ENCODE results near the gene GAPDHS.

GAPDHS gene

DNA sequence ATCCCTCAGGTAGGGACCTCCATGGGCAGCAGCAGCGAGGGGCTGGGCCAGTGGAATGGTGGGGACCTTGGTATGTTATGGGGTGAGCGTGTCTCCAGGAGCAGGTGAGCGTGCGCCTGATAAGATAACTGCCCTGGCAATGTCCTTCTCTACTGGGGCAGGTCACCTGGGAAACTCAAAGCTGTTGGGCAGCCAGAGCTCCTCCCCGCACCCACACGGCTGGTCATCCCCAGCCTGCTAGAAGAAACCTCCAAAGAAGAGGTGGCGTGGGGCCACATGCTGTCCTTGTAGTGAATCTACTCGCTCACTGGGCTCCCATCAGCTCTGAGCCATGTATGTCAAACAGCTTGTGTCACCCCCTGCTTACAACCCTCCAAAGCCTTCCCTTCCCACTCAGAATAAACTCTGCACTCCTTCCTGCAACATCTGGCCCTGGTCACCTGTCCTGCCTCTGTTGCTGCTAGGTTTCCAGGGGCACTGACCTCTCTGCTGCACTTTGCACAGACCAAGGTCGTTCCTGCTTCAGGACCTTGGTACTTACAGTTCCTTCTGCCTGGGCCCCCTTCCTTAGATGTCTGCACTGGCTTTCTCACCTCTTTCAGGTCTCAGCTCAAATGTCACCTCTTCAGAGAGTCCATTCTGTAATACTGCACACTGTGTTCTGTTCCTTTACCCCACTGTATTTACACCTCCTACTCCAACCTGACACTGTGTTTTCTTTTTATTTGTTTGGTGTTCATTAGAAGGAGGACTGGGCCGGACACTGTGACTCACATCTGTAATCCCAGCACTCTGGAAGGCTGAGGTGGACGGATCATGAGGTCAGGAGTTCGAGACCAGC is 32.0 kb downstream of the GAPDHS start:
- Mint-ChIP-seq H3K36me3 (no peaks in the 10 kb centered on the region), H3K27me3 (peaks cover 21% of the 10 kb centered on the region), H3K4me3 (no peak overlapping the region)

DNA sequence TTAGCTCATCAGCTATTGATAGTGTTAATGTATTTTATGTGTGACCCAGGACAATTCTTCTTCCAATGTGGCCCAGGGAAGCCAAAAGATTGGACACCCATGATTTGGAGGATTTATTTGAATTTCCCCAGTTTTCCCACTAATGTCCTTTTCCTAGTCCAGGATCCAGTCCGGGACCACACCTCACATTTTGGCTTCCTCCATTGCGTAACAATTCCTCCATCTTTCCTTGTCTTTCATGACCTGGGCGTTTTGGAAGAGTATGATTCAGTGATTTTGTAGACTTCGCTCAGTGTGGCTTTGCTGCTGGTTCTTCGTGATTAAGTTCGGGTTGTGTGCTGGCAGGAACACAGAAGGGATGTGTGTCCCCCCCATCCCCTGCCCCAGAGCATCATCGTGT is 33.5 kb downstream of the GAPDHS start:
- no peak overlapping the region for H3K27ac Mint-ChIP-seq
- H3K27me3 Mint-ChIP-seq: peaks cover 19% of the 10 kb centered on the region

More for the DNA sequence above, 32.0 kb downstream of the GAPDHS start:
- Mint-ChIP-seq H3K27ac (no peak overlapping the region), H3K4me1 (ENCODE audit: low read depth) (no peaks in the 10 kb centered on the region), H3K9me3 (ENCODE audit: low read depth) (no peaks in the 10 kb centered on the region)

DNA sequence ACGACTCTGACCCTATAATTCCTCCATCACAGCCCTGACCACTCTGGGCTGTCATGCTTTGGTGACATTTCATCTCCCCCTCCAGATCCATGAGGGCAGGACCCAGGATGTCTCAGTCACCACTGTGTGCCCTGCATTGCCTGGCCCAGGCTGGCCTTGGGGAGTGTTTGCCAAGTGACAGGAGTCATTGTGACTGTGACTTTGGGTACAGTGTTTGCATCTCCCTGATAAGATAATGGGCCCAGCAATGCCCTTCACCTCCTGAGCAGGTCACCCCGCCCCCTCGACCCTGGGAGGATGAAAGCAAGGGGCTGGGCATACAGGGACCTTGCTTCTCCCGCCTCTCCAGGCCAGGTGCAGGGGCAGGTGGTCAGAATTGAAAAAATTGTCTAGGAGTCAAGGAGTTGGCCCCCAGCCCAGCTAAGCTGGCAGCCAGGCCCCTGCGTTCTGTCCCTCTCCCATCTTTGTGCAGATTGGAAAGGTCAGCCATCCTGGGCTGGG is 36.1 kb downstream of the GAPDHS start:
- Mint-ChIP-seq H3K4me1 (ENCODE audit: low read depth) (no peaks in the 10 kb centered on the region), H3K27me3 (peaks cover 13% of the 10 kb centered on the region), H3K27ac (no peak overlapping the region), H3K36me3 (no peaks in the 10 kb centered on the region), H3K4me3 (no peak overlapping the region), H3K9me3 (ENCODE audit: low read depth) (peaks cover under 1% of the 10 kb centered on the region)

More for the DNA sequence above, 33.5 kb downstream of the GAPDHS start:
- H3K9me3 Mint-ChIP-seq (ENCODE audit: low read depth): no peaks in the 10 kb centered on the region
- H3K36me3 Mint-ChIP-seq: no peaks in the 10 kb centered on the region
- no peaks in the 10 kb centered on the region for H3K4me1 Mint-ChIP-seq (ENCODE audit: low read depth)
- H3K4me3 Mint-ChIP-seq: no peak overlapping the region

DNA sequence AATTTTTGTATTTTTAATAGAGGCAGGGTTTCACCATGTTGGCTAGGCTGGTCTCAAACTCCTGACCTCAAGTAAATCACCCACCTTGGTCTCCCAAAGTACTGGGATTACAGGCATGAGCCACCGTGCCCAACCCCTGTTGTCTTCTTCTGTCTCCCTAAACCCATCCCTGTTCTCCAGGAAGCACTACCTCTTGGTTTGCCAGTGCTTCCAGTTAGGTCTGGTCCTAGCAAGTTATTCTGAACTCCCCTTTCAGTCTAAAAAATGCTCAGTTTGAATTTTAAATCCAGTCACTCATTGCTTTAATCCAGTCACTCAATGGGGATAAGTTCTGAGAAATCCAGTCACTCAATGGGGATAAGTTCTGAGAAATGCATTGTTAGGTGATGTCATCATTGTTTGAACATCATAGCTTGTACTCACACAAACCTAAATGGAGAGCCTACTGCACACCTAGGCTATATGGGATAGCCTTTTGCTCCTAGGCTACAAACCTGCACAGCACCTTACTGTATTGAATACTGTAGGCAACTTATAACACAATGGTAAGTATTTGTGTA is 38.2 kb downstream of the GAPDHS start:
- Mint-ChIP-seq H3K9me3 (ENCODE audit: low read depth) (peaks cover 20% of the 10 kb centered on the region), H3K27me3 (peaks cover 10% of the 10 kb centered on the region), H3K4me1 (ENCODE audit: low read depth) (no peaks in the 10 kb centered on the region), H3K36me3 (peaks cover 14% of the 10 kb centered on the region), H3K27ac (no peak overlapping the region), H3K4me3 (no peak overlapping the region)

DNA sequence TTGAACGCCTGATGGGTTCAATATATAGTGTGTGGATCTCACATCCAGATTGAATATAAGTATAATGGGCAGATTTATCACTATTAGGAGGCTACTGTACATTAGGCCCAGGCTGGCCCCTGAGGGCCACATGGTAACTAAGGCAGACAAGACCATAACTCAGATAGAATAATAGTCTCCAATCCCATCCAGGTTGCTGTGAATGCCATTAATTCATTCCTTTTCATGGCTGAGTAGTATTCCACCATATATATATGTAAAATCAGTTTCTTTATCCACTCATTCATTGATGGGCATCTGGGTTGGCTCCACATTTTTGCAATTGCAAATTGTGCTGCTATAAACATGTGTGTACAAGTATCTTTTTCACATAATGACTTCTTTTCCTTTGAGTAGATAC is 44.7 kb downstream of the GAPDHS start:
- H3K4me3 Mint-ChIP-seq: no peak overlapping the region
- H3K9me3 Mint-ChIP-seq (ENCODE audit: low read depth): peaks cover 26% of the 10 kb centered on the region
- peaks cover 24% of the 10 kb centered on the region for H3K36me3 Mint-ChIP-seq
- H3K4me1 Mint-ChIP-seq (ENCODE audit: low read depth): no peaks in the 10 kb centered on the region
- H3K27me3 Mint-ChIP-seq: peaks cover 10% of the 10 kb centered on the region
- H3K27ac Mint-ChIP-seq: no peak overlapping the region

DNA sequence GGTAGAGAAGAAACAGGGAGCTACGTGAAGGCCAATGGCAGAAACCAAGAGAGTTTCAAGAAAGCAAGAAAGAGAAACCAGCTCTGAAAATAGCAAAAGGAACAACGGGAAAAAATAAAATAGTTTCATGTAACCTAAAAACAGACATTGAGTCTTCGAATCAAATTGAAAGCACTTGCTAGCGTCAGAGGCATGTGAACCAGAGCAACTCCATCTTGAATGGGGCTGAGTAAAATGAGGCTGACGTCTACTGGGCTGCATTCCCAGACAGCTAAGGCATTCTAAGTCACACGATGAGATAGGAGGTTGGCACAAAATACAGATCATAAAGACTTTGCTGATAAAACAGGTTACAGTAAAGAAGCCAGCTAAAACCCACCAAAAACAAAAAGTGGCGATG is 45.5 kb downstream of the GAPDHS start:
- Mint-ChIP-seq H3K27me3 (peaks cover 12% of the 10 kb centered on the region), H3K4me1 (ENCODE audit: low read depth) (no peaks in the 10 kb centered on the region), H3K9me3 (ENCODE audit: low read depth) (peaks cover 26% of the 10 kb centered on the region), H3K36me3 (peaks cover 24% of the 10 kb centered on the region), H3K27ac (no peak overlapping the region), H3K4me3 (no peak overlapping the region)

DNA sequence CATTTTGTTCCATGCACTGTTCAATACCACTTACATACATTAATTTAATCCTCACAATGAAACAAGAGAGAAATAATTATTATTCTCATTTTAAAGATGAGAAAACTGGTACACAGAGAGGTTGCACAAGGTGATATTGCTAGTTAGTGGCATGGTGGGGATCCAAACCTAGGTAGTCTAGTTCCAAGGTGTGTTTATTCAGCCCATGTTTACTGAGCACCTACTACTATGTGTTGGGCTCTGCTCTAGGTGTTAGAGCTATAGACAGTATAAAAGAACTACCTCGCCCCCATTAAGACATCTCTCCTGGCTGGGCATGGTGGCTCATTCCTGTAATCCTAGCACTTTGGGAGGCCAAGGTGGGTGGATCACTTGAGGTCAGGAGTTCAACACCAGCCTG is 49.5 kb downstream of the GAPDHS start:
- Mint-ChIP-seq H3K4me1 (ENCODE audit: low read depth) (no peaks in the 10 kb centered on the region), H3K9me3 (ENCODE audit: low read depth) (no peaks in the 10 kb centered on the region), H3K27ac (no peak overlapping the region), H3K27me3 (peaks cover 19% of the 10 kb centered on the region), H3K4me3 (no peak overlapping the region), H3K36me3 (peaks cover 2% of the 10 kb centered on the region)

DNA sequence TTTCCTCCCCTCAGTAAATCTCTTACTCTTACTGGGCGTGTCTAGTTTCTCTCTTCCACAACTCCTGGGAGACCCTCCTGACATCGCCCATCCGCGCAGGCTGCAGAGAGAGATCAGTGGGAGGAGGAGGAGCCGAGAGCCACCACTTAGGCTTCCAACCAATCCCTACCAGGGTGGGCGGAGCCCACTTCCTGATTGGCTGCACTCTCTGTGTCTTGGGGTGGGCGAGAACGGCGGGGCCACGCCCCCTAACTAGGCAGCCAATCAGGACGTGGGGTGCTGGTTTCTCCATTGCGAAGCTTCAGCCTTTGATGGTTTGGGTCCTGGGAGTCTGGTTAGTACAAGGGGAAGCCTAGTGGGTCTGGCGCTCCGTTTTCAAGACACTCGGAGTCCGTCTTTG is 52.6 kb downstream of the GAPDHS start, which contains the start of gene PMIS2:
Gene PMIS2, plus strand, starts transcription at position 326 of the 400 bp plus-strand sequence. CDS start 87 bp downstream, outside the sequence.
- no peak within 1 kb of the TSS for H3K27ac Mint-ChIP-seq
- H3K27me3 Mint-ChIP-seq: peaks cover 14% of the 10 kb centered on the region
- no peaks in the 10 kb centered on the region for H3K36me3 Mint-ChIP-seq
- no peaks in the 10 kb centered on the region for H3K4me1 Mint-ChIP-seq (ENCODE audit: low read depth)
- no peak within 1 kb of the TSS for H3K4me3 Mint-ChIP-seq
- H3K9me3 Mint-ChIP-seq (ENCODE audit: low read depth): no peaks in the 10 kb centered on the region

DNA sequence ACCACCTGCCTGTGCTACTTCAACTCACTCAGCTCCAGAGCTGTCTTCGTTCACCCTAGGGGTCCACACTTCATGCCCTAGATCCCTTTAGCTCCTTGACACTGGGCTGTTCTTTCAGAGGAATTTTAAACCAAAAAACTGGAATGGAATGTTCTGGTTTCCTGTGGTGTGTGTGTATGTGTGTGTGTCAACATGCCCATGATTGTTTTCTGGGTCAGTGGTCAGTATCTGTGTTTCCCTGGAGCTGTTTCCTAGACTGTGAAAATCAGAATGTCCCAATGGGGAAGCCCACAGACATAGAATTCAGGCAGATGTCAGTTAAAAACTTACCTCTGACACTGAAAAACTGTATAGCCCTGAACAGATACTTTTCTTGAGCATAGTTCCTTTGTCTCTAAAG is 54.1 kb downstream of the GAPDHS start:
- Mint-ChIP-seq H3K36me3 (no peaks in the 10 kb centered on the region), H3K9me3 (ENCODE audit: low read depth) (no peaks in the 10 kb centered on the region), H3K4me1 (ENCODE audit: low read depth) (no peaks in the 10 kb centered on the region), H3K27ac (no peak overlapping the region), H3K27me3 (peaks cover 14% of the 10 kb centered on the region), H3K4me3 (no peak overlapping the region)

DNA sequence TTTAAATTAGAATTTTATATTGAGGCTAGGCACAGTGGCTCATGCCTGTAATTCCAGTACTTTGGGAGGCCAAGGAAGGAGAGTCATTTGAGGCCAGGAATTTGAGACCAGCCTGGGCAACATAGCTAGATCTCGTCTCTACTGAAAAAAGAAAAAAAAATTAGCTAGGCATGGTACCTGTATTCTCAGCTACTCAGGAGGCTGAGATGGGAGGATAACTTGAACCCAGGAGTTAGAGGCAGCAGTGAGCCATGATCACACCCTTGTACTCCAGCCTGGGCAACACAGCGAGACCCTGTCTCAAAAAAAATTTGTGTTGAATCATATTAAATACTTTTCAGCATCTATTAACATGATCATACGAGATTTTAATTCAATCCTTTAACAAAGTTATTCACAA is 57.6 kb downstream of the GAPDHS start:
- Mint-ChIP-seq H3K4me1 (ENCODE audit: low read depth) (no peaks in the 10 kb centered on the region), H3K27me3 (peaks cover 6% of the 10 kb centered on the region), H3K4me3 (no peak overlapping the region), H3K27ac (no peak overlapping the region), H3K9me3 (ENCODE audit: low read depth) (no peaks in the 10 kb centered on the region), H3K36me3 (no peaks in the 10 kb centered on the region)

DNA sequence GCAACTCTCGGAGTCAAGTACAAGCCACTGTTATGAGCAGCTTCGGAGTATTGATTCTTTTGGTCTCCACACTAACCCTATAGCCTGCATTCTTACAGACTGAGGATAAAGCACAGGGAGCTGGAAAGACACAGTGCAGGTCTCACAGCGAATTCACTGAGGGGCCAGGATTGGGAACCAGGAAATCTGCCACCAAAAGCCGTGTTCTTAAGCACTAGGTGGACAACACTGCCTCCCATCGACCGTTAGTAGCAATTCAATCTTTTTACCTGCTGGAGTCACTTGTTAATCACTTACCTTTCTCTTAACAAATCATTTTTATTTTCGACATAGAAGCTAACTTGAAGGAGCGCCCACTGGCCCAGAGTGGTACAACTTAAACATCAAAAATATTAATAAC is 59.0 kb downstream of the GAPDHS start:
- peaks cover 2% of the 10 kb centered on the region for H3K27me3 Mint-ChIP-seq
- H3K4me3 Mint-ChIP-seq: no peak overlapping the region
- no peaks in the 10 kb centered on the region for H3K4me1 Mint-ChIP-seq (ENCODE audit: low read depth)
- H3K36me3 Mint-ChIP-seq: no peaks in the 10 kb centered on the region
- H3K9me3 Mint-ChIP-seq (ENCODE audit: low read depth): no peaks in the 10 kb centered on the region
- H3K27ac Mint-ChIP-seq: no peak overlapping the region
